ENCODE results near the gene DHX38.

The DHX38 gene

GRCh38 chr16:72084445-72084844 is 9.2 kb upstream of the DHX38 start:
- no peak for DNase-seq

- no peak for DNase-seq
Observed at GRCh38 chr16:72085002-72085401, 8.6 kb upstream of the DHX38 start.

DNA sequence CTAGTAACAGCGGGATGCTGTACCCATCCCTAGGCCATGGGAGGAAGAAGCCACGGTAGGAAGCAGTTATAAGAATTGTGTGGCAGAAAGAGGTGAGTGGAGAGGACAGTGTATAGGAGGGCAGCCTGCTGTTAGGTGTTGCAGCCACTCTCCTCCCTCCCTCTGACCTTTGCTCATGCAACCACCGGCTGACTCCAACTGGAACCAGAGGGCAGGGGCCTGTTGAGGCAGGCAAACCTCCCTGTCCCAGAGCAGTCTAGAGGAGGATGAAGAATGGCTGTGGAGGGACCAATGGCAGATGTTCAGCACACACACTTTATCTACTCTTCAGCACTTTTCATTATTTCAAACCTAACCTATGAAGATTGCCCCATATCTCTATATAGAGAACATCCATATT is 2.4 kb upstream of the DHX38 start:
- no peak for DNase-seq

- no peak for DNase-seq
Observed at GRCh38 chr16:72092832-72093447, 707 bp upstream of the DHX38 start.

DNA sequence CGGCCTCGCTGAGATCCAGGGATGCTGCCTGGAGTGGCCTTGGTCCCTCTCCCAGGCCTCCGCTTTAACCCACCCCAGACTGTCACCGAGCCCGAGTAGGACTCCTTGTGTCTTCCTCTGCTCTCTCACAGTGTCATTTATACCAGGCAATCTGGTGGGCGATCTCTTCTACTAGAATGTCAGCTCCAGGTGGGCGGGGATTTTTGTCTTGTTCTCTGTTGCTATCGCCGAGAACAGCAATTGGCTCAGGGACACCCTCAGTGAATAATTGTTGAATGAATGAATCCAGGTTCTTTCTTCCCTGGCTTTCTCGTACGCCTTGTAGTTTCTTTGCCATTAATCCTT is 591 bp downstream of the DHX38 start:
- DNase-seq, result no peak

DNA sequence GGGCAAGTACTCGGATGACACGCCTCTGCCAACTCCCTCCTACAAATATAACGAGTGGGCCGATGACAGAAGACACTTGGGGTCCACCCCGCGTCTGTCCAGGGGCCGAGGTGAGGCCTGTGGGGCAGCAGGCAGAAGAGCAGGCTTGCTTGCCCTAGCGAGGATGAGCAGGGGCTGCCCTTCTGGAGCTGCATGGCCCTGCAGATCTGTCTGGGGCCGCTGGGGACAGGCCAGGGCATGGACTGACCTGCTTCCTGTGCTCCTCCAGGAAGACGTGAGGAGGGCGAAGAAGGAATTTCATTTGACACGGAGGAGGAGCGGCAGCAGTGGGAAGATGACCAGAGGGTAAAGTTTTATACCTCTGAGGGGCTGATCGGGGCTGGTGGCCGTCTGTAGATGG is 5.3 kb downstream of the DHX38 start:
- DNase-seq, result no peak

GRCh38 chr16:72099377-72099818 is 5.8 kb downstream of the DHX38 start:
- DNase-seq, result peak; percentile 55

DNA sequence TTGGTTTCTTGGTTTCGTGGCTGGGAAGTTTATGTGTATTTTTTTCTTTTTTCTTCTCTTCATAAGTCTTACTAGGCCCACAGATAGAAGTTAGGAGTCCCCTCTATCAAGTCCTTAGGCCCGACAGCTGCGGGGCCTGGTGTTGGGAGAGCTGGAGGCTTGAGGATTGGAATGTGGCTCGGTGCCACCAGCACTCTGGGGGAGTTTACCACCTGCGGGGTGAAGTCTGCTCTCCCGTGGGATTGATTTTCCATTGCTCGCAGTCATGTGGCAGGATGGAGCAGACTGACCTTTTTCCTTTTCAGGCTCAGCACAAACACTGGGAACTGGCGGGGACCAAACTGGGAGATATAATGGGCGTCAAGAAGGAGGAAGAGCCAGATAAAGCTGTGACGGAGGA is 7.5 kb downstream of the DHX38 start:
- DNase-seq, result no peak

DNA sequence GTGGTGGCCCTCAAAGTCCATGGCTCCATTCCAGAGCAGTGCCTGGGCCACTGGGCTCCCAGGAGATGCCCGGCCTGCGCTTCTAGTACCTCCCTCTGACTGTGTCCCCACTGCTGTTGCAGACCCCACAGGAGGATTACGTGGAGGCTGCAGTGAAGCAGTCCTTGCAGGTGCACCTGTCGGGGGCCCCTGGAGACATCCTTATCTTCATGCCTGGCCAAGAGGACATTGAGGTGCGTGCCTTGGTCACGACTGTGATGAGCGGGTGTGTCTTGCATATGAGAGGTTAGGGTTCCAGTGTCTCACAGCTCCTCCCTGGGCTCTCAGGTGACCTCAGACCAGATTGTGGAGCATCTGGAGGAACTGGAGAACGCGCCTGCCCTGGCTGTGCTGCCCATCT is 11.3 kb downstream of the DHX38 start:
- no peak for DNase-seq

- no peak for DNase-seq
Observed at GRCh38 chr16:72105978-72106377, 12.3 kb downstream of the DHX38 start.

GRCh38 chr16:72107371-72107770 is 13.7 kb downstream of the DHX38 start:
- no peak for DNase-seq

DNA sequence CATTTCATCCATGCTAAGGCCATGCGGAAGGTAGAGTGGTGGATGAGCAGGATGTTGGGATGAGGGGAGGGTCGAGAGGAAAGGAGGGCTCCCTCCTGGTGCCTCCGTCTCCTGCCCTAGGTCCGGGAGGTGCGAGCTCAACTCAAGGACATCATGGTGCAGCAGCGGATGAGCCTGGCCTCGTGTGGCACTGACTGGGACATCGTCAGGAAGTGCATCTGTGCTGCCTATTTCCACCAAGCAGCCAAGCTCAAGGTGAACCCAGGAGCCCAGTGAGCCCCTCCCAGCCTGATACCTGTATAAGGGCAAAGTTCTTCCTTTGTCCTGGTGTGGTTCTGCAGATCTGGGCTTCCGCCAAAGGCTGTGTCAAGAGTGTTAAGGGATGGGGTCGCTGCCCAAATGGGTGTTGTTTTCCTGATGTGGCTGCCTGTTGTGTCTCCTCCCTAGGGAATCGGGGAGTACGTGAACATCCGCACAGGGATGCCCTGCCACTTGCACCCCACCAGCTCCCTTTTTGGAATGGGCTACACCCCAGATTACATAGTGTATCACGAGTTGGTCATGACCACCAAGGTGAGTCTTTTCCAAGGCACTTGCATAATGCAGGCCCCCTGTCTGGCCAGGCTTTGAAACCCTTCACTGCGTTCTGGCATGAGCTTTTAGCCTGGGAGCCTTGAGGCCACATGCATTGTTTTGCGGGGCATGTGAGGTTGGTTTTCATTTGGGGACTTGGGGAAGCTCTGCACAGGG is 14.9 kb downstream of the DHX38 start:
- no peak for DNase-seq

DNA sequence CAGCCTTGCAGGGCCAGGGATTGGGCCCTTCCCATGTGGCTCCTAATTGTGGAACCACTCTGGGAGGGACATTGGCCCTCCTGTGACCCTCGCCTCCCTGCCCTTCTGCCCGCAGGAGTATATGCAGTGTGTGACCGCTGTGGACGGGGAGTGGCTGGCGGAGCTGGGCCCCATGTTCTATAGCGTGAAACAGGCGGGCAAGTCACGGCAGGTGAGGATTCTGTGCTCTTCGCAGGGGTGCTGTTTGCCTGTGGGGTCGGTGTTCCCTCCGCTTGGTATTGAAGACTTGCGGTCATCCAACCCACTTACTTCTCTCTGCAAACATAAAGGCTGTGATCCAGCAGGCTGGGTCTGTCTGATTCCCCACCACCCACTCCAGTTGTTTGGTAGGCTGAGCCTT is 15.7 kb downstream of the DHX38 start:
- DNase-seq, result no peak

DNA sequence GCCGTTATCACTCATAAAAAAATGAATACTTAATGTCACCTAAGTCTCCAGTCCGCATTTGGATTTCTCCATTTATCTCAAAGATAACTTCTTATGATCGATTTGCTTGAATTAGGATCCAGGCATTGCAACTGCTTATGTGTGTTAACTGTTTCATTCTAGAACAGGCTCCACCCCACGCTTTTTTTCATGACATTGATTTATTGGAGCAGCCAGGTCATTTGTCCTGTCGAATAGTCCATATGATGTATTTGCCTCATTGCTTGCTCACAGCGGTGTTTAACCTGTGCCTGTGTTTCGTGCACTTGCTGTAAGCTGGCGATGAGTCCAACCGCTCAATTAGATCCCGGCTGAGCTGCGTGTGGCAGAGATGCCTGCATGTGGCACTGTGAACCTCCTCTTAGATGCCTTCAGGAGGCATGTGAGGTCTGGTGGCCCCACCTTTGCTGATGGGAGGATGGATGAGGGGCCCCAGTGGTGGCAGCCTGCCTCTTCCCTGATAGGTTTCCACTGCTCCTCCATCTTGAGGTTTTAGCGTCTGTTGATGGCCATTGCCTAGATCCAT is 16.4 kb downstream of the DHX38 start:
- DNase-seq, result no peak

- DNase-seq, result no peak
Observed at GRCh38 chr16:72110662-72111615, 17.3 kb downstream of the DHX38 start.

DNA sequence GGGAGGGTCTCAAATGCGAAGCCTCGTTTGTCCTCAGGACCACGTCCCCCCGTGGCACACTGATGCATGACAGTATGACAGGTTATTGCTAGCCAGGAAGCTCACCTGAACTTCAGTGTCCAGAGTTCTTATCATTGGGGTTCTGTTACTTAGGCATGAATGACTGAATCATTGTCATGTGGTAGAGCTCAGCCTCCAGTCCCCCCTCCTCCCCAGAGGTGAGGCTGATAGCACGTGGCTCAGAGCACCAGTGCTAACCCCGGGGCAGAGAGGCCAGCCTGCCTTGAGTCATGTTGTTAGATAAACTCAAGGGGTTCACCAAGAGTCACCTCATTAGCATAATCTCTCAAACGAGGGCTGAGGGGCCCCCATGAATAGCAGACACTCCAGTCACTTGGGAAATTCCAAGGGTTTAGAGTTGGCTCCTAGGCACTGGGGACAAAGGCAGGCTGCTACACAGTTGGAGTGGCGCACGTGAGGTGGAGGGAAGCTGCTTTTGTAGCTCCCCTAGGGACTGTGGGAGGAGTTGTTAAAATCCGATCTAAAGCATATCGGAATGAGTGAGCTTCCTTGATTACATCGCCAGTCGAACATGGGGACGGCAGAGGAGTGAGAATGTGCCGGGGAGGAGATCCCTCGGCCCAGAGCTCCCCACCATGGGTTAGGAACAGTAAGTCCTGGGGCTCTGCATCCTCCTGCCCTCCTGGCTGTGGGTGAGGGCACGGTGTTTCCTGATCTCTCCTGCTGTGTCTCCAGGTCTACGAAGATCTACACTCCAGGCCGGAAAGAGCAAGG is 18.2 kb downstream of the DHX38 start:
- DNase-seq, result no peak

GRCh38 chr16:72112452-72112792 is 18.8 kb downstream of the DHX38 start:
- DNase-seq, result no peak

DNA sequence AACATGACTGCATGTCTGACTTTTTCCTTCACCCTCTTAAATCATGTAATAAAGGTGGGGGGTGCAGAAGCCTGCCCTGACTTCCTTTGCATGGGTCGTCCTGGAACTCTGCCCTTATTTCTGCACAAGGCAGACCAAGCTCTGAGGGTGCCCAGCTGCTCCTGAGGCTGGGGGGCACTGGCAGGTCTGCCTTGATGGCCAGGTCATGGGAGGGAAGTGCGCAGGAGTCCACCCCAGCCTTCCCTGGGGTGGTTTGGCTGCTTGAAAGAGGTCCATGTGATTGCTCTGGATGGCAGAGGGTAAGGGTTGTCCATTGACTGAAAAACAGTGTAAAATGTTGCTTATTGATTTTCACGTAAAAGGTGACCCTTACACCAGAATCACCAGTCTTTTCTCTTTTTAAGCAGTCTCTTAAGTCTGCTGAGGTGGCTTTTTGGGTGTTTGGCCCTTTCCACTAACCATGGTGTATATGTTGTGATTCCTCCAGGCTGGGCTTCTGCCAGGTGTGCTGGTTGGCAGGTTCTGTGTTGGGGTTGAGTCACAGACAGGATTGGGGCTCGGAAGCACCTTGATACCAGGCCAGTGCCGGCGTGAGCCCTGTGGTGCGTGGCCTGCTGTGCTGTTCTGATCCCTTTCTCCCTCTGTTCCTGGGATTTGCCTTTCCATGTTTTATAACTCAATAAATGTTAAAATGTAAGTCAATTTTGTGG is 19.4 kb downstream of the DHX38 start:
- DNase-seq, result no peak

DNA sequence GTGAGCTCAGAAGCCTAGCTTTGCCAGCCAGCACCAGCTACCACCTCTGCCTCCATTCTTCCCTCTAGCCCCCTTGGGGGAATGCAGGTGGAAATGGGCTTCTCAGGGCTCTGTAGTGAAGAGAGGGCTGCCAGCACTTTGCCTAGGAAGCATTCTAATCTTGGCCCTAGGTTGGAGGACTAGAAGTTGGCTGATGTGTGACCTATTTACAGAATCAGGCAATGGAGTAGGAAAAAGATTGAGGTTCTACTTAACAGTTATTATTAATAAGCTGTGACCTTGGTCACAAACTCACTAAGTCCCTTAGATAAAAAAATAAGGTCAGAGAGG is 19.9 kb downstream of the DHX38 start:
- DNase-seq, result no peak

DNA sequence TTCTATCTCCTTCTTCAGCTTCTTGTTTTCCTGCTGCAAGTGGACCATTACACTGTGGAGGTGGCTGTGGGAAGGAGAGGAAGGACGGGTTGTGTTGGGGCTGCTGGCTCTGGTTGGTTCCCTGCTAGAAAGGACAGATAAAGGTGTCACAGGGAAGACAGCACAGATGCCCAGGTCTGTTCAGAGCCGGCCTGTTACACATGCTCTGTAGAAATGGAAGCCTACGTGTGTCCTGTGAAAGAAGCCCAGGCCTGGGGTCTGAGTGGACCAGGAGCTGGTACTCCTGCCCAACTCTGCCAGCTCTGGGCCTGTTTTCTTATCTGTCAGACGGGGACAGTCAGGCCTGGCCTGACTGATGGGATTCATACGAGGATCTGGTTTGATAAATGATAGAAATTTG is 26.4 kb downstream of the DHX38 start:
- DNase-seq, result no peak

DNA sequence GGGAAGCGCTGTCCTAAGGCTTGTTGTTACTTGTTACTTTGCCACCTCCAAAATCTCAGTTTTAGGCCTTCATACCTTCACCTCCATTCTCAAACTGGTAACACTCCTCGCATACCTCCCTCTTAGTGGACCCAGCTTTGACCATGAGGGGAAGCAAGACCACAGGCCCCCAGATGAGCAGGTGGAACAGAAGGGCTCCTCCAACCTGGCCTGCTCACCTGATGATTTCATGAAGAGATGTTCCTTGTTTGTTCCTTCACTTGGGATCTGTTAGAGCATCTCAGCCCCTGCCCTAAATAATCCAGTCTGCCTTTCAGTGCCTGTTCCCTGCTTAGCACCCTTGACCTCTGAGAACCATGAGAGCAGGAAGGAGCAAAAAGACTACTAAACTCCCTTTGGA is 28.7 kb downstream of the DHX38 start:
- DNase-seq, result no peak

DNA sequence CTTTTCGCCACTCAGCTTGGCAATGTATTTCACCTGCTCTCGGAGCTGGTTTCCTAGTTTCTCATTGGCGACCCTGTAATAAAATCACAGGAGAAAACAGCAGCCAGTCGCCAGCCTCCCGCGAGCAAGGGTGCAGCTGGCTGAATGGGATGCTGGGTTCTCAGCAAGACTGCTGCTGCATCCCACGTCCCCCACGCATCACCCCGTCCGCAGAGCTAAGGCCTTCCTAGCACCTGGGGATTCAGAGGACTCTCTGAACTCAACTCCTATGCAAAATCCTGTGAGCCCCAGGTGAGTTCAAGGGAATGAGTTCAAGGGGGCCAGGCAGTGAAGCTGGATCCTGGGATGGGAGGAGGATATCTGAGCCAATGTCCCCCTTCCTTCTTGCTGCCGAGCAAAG is 29.3 kb downstream of the DHX38 start:
- DNase-seq, result no peak

Measured in MV-4-11 (cell line).